Cardiac muscle cell (in vitro differentiated cells and primary cell): ENCODE measurements around the gene AP3B1. TPM values are rescaled to one million over a fixed set of nuclear protein-coding genes. Genes with fewer than 3 reads are reported as not detected.

Source experiments
- DNase-seq, 2 donors: peaks; one replicate each; pipeline versions ENCODE4 v3.0.0 to v3.0.0-alpha.2; 2010 to 2017; ENCODE audit warnings: low read depth in 1 of 2, low spot score in 1 of 2
- H3K27ac ChIP-seq: fragments of 200-600 bp; sonication (generic); 2 replicates; pipeline ENCODE4 v1.5.1; 2016
- H3K27me3 ChIP-seq: fragments of 200-600 bp; sonication (generic); 2 replicates; pipeline ENCODE4 v1.6.0; 2016; ENCODE audit warnings: control low read depth
- H3K36me3 ChIP-seq: fragments of 200-600 bp; sonication (generic); 2 replicates; pipeline ENCODE4 v1.5.1; 2016; ENCODE audit warnings: control low read depth
- H3K4me1 ChIP-seq: fragments of 200-600 bp; sonication (generic); 2 replicates; pipeline ENCODE4 v1.8.1; 2017; ENCODE audit warnings: low read depth, mild to moderate bottlenecking, mixed run types
- H3K4me3 ChIP-seq: fragments of 200-600 bp; sonication (generic); 2 replicates; pipeline ENCODE4 v1.5.1; 2016; ENCODE audit warnings: mild to moderate bottlenecking
- H3K9me3 ChIP-seq: fragments of 200-600 bp; sonication (generic); 2 replicates; pipeline ENCODE4 v1.5.1; 2017; ENCODE audit warnings: low read depth, mild to moderate bottlenecking, control low read depth
- polyA plus RNA-seq: library from polyadenylated mRNA; unstranded; fragments of >200 nt; fragmentation: Nextera tagmentation; extraction: Ambion mirVana; gene quantifications from 2 replicates; pipeline ENCODE4 v1.2.1, GENCODE V29; 2016
- total RNA-seq: library from RNA; depleted of rRNA; stranded (reverse); fragments of >200 nt; gene quantifications from 2 replicates; pipeline ENCODE4 v1.2.3, GENCODE V29; 2016
- TF ChIP-seq, protein P1 (sequence below): IDR thresholded peaks from 2 replicates; pipeline ENCODE4 v1.5.1; 2012; ENCODE audit warnings: low read depth, mild to moderate bottlenecking, low read length

Gene AP3B1
- total and polyA plus RNA-seq, 2 experiments from 2014 or later: 32.2 to 35.3 TPM

DNA sequence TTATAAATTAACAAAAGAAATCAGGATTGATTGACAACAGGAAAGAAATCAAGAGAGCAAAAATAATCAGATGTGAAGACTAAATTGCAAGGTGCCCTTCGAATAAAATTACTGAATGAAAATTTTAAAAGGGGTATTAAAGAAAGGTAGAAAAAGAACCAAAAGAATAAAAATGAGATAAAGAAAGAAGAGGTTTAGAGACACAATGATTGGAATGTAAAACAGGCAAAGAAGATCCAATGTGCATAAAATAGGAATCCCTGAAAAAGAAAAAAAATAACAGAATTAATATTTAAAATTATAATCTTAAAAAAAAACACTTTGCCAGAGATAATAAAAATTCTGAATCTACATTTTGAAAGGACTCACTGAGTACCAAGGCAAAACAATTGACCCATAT is 73.0 kb downstream of the AP3B1 start:
- Histone ChIP-seq H3K4me1 (no peaks in the 10 kb centered on the region), H3K9me3 (no peaks in the 10 kb centered on the region), H3K27ac (no peak overlapping the region), H3K4me3 (no peak overlapping the region), H3K27me3 (no peaks in the 10 kb centered on the region), H3K36me3 (no peaks in the 10 kb centered on the region)
- TF ChIP-seq, protein P1, sequence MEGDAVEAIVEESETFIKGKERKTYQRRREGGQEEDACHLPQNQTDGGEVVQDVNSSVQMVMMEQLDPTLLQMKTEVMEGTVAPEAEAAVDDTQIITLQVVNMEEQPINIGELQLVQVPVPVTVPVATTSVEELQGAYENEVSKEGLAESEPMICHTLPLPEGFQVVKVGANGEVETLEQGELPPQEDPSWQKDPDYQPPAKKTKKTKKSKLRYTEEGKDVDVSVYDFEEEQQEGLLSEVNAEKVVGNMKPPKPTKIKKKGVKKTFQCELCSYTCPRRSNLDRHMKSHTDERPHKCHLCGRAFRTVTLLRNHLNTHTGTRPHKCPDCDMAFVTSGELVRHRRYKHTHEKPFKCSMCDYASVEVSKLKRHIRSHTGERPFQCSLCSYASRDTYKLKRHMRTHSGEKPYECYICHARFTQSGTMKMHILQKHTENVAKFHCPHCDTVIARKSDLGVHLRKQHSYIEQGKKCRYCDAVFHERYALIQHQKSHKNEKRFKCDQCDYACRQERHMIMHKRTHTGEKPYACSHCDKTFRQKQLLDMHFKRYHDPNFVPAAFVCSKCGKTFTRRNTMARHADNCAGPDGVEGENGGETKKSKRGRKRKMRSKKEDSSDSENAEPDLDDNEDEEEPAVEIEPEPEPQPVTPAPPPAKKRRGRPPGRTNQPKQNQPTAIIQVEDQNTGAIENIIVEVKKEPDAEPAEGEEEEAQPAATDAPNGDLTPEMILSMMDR: no peak
- DNase-seq: no peak

DNA sequence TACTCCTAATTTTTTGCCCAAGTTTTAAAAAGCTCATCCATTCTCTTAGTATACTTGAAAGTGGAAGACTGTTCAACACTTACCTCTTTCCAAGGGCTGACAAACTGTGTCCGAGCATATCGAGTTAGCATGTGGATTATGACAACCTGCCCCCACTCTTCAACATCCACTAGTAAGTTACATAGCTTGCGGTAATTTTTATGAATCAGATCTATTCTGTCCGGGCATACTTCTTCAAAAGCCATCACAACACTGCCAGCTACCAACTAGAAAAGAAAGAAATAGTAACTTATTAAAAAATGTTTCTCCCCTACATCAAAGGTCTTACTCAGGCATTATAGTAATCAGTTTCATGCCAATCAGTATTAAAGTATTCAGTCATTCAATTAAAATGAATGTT is 78.5 kb downstream of the AP3B1 start:
- no peak for DNase-seq
- Histone ChIP-seq H3K27ac (no peak overlapping the region), H3K4me1 (no peaks in the 10 kb centered on the region), H3K36me3 (no peaks in the 10 kb centered on the region), H3K4me3 (no peak overlapping the region), H3K9me3 (no peaks in the 10 kb centered on the region), H3K27me3 (no peaks in the 10 kb centered on the region)
- TF ChIP-seq, protein P1: no peak

DNA sequence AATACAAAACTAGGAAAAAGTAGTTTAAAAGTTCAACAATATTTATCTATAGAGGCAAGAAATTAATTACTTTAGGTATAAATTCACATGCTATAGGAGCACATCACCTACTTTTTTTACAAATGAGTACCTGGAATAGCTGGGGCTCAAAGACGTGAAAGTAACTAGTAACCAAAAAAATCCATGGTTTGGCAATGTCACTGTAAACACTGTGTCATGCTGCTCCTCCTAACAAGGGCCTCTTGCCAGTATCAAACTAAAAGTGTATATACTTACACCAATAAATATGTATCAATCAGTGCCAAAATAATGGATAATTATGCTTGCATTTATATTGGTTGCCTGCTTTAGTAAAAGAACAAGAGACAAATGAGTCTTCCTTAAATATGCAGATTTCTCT is 78.9 kb downstream of the AP3B1 start:
- Histone ChIP-seq H3K36me3 (no peaks in the 10 kb centered on the region), H3K27me3 (no peaks in the 10 kb centered on the region), H3K4me3 (no peak overlapping the region), H3K27ac (no peak overlapping the region), H3K4me1 (no peaks in the 10 kb centered on the region), H3K9me3 (no peaks in the 10 kb centered on the region)
- TF ChIP-seq, protein P1: no peak
- DNase-seq: no peak

DNA sequence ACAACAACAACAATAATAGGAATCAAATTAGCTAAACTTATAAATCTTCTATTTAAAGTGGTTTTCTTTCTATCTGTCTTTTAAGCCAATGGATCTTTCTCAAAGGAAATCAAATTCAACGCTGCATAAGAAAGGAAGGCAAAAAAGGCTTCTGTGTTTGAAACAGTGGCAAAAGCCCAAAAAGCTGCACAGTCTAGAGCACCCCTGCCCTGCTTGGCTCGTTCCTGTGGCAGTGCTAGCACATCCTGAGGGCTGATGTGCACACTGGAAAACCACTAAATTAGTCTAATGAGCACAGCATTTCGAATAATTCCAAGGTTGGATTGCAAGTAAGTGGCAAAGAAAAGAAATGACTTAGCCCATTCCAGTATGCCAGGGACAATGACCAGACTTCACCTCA is 80.7 kb downstream of the AP3B1 start:
- H3K4me3 ChIP-seq: no peak overlapping the region
- H3K27me3 ChIP-seq: no peaks in the 10 kb centered on the region
- no peak overlapping the region for H3K27ac ChIP-seq
- H3K36me3 ChIP-seq: no peaks in the 10 kb centered on the region
- TF ChIP-seq, protein P1: no peak
- H3K9me3 ChIP-seq: no peaks in the 10 kb centered on the region
- DNase-seq: no peak
- H3K4me1 ChIP-seq: no peaks in the 10 kb centered on the region

DNA sequence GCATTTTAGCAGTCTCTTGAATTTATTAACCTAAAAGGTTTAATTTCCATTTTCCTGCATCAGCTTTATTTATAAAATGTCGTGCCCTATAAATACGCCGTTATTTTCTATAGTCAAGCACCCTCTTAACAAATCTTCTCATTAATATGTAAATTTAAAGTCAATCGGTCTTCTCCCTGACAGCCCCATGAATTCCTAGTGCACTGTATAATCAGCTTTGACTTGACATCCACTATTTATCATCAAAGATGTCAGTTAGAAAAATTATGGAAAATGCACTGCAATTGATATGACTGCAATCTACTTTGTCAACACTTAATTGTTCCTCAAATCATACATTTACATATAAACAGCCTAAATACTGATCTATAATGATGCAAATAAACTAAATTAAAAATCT is 83.4 kb downstream of the AP3B1 start:
- Histone ChIP-seq H3K4me3 (no peak overlapping the region), H3K36me3 (no peaks in the 10 kb centered on the region), H3K27ac (no peak overlapping the region), H3K27me3 (no peaks in the 10 kb centered on the region), H3K9me3 (no peaks in the 10 kb centered on the region), H3K4me1 (no peaks in the 10 kb centered on the region)
- no peak for DNase-seq
- TF ChIP-seq, protein P1: no peak

DNA sequence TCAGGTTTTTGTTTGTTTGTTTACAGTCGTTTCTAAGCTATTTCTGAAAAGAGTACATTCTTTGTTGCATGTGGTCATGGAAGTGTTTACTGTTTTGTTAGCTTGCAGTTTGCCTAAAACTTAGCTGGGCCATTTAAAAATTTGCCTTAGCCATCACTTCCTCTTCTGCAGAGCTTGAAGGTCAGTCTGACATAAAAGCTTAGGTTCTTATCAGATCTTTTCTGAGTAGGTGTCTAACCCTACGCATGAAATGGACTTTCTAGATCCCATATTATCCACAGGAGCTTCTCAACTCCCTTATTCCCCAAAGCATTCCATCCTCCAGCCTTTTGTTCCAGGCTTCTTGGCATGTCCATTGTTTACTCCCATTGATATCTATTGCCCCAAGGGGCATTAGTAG is 90.3 kb downstream of the AP3B1 start:
- no peaks in the 10 kb centered on the region for H3K4me1 ChIP-seq
- no peak for DNase-seq
- H3K4me3 ChIP-seq: no peak overlapping the region
- no peaks in the 10 kb centered on the region for H3K9me3 ChIP-seq
- TF ChIP-seq, protein P1: no peak
- H3K36me3 ChIP-seq: no peaks in the 10 kb centered on the region
- H3K27ac ChIP-seq: no peak overlapping the region
- no peaks in the 10 kb centered on the region for H3K27me3 ChIP-seq
